HG02852 (cell line): Measurements from ENCODE around the gene TH.

Experiments
- ATAC-seq: cut with Tn5 transposase; IDR thresholded peaks from one replicate; pipeline ENCODE4 v1.9.1; 2021; ENCODE audit warnings: mild to moderate bottlenecking, moderate library complexity; ENCODE audit not compliant: unreplicated experiment

Gene TH

GRCh38 chr11:2209370-2209801 is 37.8 kb upstream of the TH start:
- no peak for ATAC-seq

- no peak for ATAC-seq
Measured at GRCh38 chr11:2208691-2209369, 37.2 kb upstream of the TH start.

- ATAC-seq, result no peak
Measured at GRCh38 chr11:2207773-2208621, 36.4 kb upstream of the TH start.

DNA sequence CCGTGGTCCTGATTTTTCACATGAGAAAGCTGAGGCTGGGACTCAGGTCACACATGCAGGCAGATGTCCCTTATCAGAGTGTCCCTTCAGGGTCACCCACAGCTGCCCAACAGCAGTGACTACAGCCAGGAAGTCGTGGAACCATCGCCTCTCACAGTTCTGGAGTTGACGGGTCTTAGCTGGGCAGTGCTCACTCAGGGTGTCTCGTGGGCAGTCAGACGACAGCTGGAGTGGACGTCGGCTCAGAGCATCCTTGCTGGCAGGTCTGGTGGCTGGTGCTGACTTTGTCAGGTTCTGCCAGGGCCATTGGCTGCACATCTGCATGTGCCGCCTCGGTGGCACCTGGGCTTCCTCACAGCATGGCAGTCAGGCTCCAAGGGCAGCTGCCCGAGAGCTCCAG is 35.6 kb upstream of the TH start:
- ATAC-seq, result no peak

DNA sequence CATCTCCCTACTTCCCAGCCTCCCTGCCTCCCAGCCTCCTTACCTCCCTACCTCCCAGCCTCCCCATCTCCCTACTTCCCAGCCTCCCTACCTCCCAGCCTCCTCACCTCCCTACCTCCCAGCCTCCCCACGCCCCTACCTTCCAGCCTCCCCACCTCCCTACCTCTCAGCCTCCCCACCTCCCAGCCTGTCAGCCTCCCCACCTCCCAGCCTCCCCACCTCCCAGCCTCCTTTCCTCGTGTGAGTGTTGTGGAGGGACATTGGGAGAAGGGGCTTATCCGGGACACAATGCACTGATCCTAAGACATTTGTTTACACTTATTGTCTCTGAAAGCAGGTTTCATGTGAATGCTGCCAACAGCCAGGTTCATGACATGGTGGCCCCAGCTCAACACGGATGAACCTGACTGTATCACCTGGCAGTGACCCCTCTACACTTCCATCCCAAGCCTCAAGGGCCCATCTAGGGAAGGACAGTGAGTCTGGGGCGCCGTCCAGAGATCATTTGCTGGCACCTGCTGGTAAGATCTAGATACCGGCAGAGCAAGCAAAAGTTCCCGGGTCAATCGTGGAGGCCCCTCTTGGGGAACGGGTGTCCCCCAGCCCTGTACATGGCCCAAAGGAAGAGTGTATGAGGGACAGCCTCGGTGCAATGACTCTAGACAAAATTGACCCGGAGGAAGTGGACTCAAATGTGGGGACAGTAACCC is 34.5 kb upstream of the TH start:
- ATAC-seq, result no peak

GRCh38 chr11:2205214-2205720 is 33.7 kb upstream of the TH start:
- no peak for ATAC-seq

- no peak for ATAC-seq
Measured at GRCh38 chr11:2204361-2205213, 33.0 kb upstream of the TH start.

GRCh38 chr11:2203440-2204259 is 32.0 kb upstream of the TH start:
- no peak for ATAC-seq

DNA sequence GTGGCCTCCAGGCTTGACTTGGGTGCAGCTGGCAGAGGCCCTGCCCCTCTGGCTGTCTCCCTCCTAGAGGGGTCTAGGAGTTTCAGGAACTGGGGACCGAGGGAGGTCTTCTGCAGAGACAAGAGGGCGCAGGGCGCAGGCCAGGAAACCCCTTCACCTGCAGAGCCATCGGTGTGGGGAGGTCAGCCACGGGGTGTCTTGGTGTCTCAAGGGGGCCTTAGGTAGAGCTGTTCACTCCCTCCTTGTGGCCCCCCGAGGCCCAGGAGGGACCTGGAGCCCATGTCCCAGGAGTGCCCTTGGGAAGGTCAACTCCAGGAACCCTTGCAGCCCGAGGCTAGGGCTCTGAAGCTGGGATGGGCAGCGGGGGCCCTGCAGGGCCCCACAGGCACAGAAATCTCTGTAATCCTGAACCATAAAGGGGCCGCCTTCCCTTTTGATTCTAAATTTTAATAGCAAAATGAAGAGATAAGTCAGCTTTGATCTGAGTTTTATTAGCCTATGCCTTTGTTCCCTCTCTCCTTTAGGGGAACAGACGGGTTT is 31.4 kb upstream of the TH start:
- no peak for ATAC-seq

DNA sequence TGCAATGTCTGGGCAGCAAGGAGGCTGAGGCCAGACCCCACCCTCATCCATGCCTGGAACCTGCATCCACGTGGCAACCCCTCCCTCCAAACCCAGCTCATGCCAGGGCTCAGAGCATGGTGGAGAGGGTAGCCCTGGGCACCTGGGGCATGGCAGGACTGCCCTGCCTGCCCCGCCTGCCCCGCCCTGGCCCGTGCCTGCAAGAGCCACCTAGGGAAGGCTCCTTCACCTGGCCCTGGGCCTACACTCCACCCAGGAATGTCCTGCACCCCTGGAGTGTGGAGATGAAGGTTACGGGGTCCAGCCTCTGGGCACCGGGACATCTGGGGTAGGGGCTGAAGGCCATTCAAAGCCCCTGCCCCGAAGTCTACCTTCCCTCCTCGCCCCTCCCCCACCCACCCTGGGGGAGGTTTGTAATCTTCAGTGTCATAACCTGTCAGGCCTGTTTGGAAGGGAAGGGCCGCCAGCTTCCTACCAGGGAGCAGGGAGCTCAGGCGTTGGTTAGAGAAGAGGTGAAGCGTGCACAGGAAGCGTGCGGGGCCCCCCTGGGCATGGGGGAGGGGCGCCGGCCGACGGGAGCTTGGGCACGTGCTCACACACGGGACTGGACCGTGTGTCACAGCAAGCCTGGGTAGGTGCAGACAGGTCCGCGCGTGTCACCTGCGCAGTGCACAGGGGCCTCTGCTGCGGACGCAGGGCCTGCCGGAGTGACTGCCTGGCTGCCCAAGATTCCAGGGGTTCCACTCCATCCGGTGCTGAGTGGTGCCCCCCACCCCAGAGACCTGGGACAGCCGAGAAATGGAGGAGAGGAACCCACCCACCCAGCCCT is 30.7 kb upstream of the TH start:
- no peak for ATAC-seq

DNA sequence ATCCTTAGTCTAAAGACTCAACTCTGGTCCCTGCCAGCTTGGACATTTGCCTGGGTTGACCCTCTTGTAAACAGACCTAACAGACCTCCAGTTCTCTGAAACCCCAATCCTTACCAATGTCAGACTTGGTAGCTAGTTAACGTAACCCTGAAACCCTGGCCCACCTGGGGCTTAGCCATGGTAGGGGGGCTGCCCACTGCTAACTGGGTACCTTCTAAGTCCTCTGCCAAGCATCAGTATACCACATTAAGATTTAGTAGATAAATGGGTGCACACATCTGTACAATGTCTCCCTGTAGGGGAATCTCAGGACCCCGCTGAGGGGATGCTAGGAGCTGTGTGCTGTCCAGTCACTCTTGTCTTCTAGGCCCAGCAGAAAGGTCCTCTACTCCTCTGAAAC is 29.9 kb upstream of the TH start:
- ATAC-seq, result no peak

DNA sequence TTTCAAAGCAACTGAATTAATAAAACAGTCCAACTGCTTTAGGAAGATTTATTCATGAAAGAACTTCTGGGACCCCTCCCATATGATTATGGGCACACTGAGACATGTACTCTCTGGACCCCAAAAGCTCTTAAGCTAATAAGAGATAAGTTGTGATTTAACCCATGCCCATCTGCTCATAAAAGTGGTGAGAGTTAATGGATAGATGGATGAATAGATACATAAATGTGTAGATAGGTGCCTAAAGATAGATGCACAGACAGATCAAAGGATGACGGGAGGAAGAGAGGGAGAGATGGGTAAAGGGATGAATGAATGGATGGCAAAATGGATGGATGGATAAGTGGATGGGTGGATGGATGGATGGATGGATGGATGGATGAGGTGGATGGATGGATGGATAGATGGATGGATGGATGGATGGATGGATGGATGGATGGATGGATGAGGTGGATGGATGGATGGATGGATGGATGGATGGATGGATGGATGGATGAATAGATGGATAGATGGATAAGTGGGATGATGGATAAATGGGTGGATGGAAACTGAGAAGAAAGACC is 29.4 kb upstream of the TH start:
- ATAC-seq, result no peak

DNA sequence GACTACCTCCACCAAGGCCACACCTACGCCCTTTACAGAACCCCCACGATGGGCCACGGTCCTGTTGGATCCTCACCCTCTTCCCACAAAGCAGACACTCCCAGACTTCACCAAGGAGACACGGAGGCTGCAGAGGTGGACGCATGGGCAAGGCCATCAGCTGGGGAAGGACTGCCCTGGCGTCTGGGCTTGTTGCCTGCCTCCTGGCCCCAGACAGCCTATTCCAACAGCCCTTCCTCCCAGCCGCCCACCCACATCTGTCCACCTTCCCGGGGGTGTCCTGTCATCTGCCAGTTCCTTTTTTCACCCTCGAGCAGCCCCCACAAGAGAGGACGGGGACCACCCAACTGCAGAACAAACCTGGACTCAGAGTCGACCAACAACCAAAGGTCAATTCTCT is 28.9 kb upstream of the TH start:
- ATAC-seq, result no peak

DNA sequence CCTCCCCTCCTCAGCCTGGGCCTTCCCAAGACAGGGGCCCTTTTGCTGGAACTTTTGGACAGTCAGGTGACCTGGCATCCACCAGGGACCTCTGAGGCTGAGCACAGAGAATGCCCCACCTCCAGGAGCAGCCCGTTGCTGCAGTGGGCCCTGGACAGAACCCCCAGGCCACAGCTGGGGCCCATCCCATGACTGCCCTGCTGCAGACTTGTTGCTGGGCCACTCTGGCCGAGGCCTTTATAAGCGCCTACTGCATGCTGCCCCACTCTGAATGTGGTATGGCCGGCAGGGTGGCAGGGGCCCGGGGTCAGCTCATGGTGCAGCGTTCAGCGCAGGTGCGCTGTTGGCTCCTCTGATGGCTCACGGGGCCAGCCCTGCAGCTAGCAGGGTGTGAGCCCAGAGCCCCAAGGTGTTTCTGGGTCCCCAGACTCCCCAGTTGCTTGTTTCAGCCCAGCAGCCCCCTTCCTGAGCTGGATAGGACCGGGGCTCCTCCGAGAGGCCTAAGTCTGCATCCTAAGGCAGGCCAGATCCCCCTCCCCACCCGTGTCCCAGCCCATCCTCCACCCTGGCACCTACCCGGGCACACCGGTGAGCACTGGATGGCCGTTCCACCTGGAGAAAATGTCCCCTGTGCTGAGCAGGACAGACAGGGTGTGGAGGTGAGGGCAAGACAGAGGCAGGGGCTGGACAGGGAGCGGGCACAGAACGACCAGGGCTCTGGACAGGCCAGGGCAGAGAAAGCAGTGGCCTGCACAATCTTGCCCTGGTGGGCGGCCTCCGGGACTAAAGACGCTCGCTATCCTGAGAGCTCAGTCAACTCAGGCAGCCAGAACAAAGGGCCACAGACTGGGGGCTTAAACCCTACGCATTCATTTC is 28.1 kb upstream of the TH start:
- no peak for ATAC-seq

DNA sequence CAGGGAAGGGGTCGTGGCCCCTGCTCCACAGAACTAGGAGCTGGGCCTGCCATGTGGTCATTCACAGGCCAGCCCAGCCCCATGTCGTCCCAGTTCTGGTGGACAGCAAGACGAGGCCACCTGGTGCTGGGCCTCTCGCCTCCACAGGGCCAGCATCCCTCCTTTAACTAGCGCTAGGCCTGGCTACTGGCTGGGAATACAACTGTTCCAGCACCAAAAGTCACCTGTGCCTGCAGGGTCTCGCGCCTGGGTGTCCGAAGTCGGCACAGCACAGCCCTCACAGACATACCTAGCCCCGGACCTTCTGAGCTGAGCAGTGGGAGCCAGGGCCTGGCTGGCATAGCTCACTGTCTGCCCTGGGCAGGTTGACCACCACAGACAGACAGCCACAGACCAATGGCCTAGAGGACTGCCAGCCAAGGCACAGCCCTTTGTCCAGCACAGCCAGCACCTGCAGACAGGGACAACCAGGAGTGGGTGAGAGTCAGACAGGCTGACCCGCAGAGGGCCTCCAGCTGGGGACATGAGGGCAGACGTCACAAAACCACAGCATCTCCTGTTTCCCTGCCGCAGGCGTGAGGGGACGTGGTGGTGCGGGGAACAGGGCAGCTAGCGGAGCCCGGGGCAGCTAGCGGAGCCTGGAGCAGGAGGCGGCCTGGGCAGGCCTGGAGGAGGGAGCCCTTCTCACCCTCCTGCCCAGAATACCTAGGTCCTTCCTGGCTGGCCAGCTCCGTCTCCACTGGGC is 27.2 kb upstream of the TH start:
- no peak for ATAC-seq

DNA sequence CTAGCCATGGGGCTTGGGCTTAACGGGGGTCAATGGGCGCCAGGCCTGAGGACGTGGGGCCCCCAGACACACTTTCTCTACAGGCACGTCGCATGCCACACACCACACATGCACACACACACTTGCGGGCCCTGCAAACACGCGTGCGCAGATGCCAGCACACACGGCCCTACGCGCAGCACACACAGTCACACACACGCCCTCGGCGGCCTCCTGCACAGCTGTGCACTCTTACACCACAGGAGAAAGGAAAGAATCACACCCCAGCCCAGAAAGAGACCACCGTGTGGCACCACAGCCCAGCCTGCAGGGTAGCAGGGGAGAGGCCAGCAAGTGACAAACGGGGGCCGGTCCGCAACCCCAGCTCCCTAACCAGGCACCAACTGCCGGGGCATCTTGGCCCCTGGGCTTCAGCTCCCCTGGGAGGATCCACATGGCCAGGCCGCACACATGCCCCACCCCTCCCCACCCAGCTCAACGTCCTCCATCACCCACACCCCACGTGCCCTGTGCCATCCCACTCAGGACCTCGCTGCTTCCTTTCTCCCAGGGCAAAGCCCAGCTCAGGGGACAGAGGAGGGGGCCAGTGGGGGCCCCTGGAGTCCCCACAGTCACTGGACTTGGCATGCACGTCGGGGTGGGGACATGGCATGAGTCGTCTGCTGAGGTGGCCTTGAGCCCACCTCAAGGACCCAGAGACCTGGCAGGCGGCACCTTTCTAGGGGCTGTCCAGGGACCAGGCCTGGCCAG is 26.3 kb upstream of the TH start:
- no peak for ATAC-seq
